ENCODE results near the gene CHRM5.

DNA sequence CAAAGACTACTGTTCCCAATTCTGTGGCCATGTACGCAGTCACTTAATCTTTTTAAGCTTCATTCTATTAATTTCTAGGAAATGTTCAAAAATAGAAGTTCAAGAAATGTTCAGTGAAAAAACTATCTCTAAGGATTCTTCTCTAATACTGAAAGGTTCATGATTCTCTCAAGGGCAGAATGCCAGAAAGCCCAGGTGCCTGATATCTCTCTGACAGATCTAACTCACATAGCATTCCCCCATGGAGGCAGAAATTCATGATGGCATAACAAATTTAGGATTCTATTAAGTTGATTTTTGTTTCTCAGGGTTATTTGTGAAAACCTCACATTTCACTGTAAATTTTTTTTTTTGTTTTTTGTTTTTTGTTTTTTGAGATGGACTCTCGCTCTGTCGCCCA, 17.5 kb downstream of the CHRM5 start:
- TF ChIP-seq, protein P1, sequence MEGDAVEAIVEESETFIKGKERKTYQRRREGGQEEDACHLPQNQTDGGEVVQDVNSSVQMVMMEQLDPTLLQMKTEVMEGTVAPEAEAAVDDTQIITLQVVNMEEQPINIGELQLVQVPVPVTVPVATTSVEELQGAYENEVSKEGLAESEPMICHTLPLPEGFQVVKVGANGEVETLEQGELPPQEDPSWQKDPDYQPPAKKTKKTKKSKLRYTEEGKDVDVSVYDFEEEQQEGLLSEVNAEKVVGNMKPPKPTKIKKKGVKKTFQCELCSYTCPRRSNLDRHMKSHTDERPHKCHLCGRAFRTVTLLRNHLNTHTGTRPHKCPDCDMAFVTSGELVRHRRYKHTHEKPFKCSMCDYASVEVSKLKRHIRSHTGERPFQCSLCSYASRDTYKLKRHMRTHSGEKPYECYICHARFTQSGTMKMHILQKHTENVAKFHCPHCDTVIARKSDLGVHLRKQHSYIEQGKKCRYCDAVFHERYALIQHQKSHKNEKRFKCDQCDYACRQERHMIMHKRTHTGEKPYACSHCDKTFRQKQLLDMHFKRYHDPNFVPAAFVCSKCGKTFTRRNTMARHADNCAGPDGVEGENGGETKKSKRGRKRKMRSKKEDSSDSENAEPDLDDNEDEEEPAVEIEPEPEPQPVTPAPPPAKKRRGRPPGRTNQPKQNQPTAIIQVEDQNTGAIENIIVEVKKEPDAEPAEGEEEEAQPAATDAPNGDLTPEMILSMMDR (IDR thresholded peaks at IDR 0.05), result no peak
- no peak for TF ChIP-seq POLR2A (IDR thresholded peaks at IDR 0.05)

Data from tibial nerve (tissue), 3 donors.